OCI-LY7 (cell line): ENCODE measurements around the gene GALNT10. TPM values are rescaled to one million over a fixed set of nuclear protein-coding genes. Genes with fewer than 3 reads are reported as not detected.

Source experiments
- BruUV-seq: library from RNA; stranded (reverse); fragments of 400-500 nt; replicated peaks from 2 replicates; lab custom pipeline; 2021; lab: Mats Ljungman, UMichigan
- CTCF ChIA-PET: fragments of 300-600 bp; sonication (Branson Sonifier 250); formaldehyde crosslinking; loops from one replicate; lab custom pipeline; 2022; ENCODE audit warnings: antibody characterized with exemption; ENCODE audit not compliant: unreplicated experiment; lab: Charles Lee
- POLR2A ChIA-PET: fragments of 300-600 bp; sonication (Branson Sonifier 250); formaldehyde crosslinking; loops from one replicate; lab custom pipeline; 2022; ENCODE audit warnings: antibody characterized with exemption; lab: Charles Lee
- DNase-seq: peaks from one replicate; pipeline ENCODE4 v3.0.0-alpha.2; 2015; ENCODE audit warnings: low spot score
- H2AFZ ChIP-seq: fragments of 200-600 bp; sonication (generic), shearing (Covaris generic); 2 replicates; pipeline ENCODE4 v1.6.1; 2014; ENCODE audit warnings: mild to moderate bottlenecking, antibody characterized with exemption, low read length, moderate library complexity
- H3K27ac ChIP-seq: fragments of 200-600 bp; sonication (generic); 2 replicates; pipeline ENCODE4 v1.5.1; 2014; ENCODE audit warnings: mixed run types, low read depth, mild to moderate bottlenecking, moderate library complexity, low read length, inconsistent platforms; ENCODE audit not compliant: poor library complexity, severe bottlenecking
- H3K36me3 ChIP-seq: fragments of 200-600 bp; sonication (generic); 2 replicates; pipeline ENCODE4 v1.6.1; 2014; ENCODE audit warnings: mild to moderate bottlenecking, antibody characterized with exemption, low read length, moderate library complexity, mixed read lengths; ENCODE audit not compliant: insufficient read depth
- H3K4me1 ChIP-seq: fragments of 200-600 bp; sonication (generic); 2 replicates; pipeline ENCODE4 v1.5.1; 2014; ENCODE audit warnings: mild to moderate bottlenecking, low read length; ENCODE audit not compliant: insufficient read depth, poor library complexity, severe bottlenecking
- H3K4me2 ChIP-seq: fragments of 200-600 bp; sonication (generic); 2 replicates; pipeline ENCODE4 v1.6.1; 2014; ENCODE audit warnings: mild to moderate bottlenecking, low read length
- H3K4me3 ChIP-seq: fragments of 200-600 bp; sonication (generic); 2 replicates; pipeline ENCODE4 v1.5.1; 2014; ENCODE audit warnings: mild to moderate bottlenecking, low read depth, low read length; ENCODE audit not compliant: poor library complexity, severe bottlenecking
- H3K79me2 ChIP-seq: fragments of 200-600 bp; sonication (generic); 2 replicates; pipeline ENCODE4 v1.6.1; 2016; ENCODE audit warnings: low read depth, mild to moderate bottlenecking, low read length, moderate library complexity, mixed read lengths; ENCODE audit not compliant: insufficient read depth
- H3K9me2 ChIP-seq: fragments of 200-600 bp; sonication (generic); 2 replicates; pipeline ENCODE4 v1.6.1; 2016; ENCODE audit warnings: mild to moderate bottlenecking, low read length, mixed read lengths; ENCODE audit not compliant: insufficient read depth
- H3K9me3 ChIP-seq: fragments of 200-600 bp; sonication (generic); 2 replicates; pipeline ENCODE4 v1.6.1; 2014; ENCODE audit warnings: mild to moderate bottlenecking, mixed run types, low read length, mixed read lengths
- H4K20me1 ChIP-seq: fragments of 200-600 bp; sonication (generic); 2 replicates; pipeline ENCODE4 v1.6.1; 2014; ENCODE audit warnings: mild to moderate bottlenecking, antibody characterized with exemption, low read length, moderate library complexity, mixed read lengths; ENCODE audit not compliant: insufficient read depth
- CTCF ChIP-seq: fragments of 200-600 bp; sonication (generic); conservative IDR thresholded peaks from 2 replicates; pipeline ENCODE4 v1.5.1; 2014; ENCODE audit warnings: mild to moderate bottlenecking, antibody characterized with exemption, low read length, moderate library complexity, mixed read lengths
- EZH2phosphoT487 ChIP-seq: fragments of 200-600 bp; sonication (generic); IDR thresholded peaks from 2 replicates; pipeline ENCODE4 v1.6.1; 2018; ENCODE audit warnings: low read depth, borderline replicate concordance, mild to moderate bottlenecking, mixed run types, antibody characterized with exemption, low read length, moderate library complexity, mixed read lengths
- intact Hi-C: fragments of 100-400 bp; cut with micrococcal nuclease; formaldehyde crosslinking; loops from one replicate; pipeline ENCODE4 v1.10.0; 2022; ENCODE audit not compliant: unreplicated experiment
- total RNA-seq, 2 experiments: library from RNA; depleted of rRNA in 1 of 2; stranded (reverse); fragments of >200 nt in 1 of 2; shearing (Covaris generic) in 1 of 2; gene quantifications; 2 replicates each; pipeline ENCODE4 v1.2.3, GENCODE V29; 2014 to 2022

The GALNT10 gene
- total RNA-seq, 2 experiments from 2014 or later = 7.3 to 20.6 TPM

- CTCF ChIA-PET = no interaction called here
- TF ChIP-seq CTCF = no peak
- TF ChIP-seq EZH2phosphoT487 = no peak
- Histone ChIP-seq H3K27ac (no peak overlapping the region), H3K4me3 (no peak overlapping the region), H3K4me1 (no peaks in the 10 kb centered on the region), H3K4me2 (no peak overlapping the region), H3K9me2 (no peaks in the 10 kb centered on the region; the same call in 1 of the 2 replicates), H3K79me2 (no peaks in the 10 kb centered on the region), H4K20me1 (no peaks in the 10 kb centered on the region), H2AFZ (no peak overlapping the region), H3K36me3 (peaks cover 4% of the 10 kb centered on the region), H3K9me3 (no peaks in the 10 kb centered on the region)
- DNase-seq = no peak
- intact Hi-C loops = no loop called here
- POLR2A ChIA-PET = interaction anchor here (0.6 to 1.1 kb wide), 4 partner anchors 19 to 294 kb away, joined by 3 read pairs; no protein-coding TSS in a partner anchor
- BruUV-seq = no TSS peak
Observed at GRCh38 chr5:154303133-154303532, 112.6 kb downstream of the GALNT10 start.

GRCh38 chr5:154308443-154309370, 118.2 kb downstream of the GALNT10 start:
- no peaks in the 10 kb centered on the region for H3K4me1 ChIP-seq
- no TSS peak for BruUV-seq
- no peaks in the 10 kb centered on the region; the same call in 1 of the 2 replicates for H3K9me2 ChIP-seq
- intact Hi-C loops = no loop called here
- no peaks in the 10 kb centered on the region for H3K36me3 ChIP-seq
- no peaks in the 10 kb centered on the region for H4K20me1 ChIP-seq
- no peak overlapping the region for H3K4me2 ChIP-seq
- no peak overlapping the region for H3K27ac ChIP-seq
- no peak for DNase-seq
- no peak for TF ChIP-seq EZH2phosphoT487
- TF ChIP-seq CTCF = no peak
- POLR2A ChIA-PET = no interaction called here
- H3K79me2 ChIP-seq = no peaks in the 10 kb centered on the region
- H3K9me3 ChIP-seq = no peaks in the 10 kb centered on the region
- CTCF ChIA-PET = no interaction called here
- H3K4me3 ChIP-seq = no peak overlapping the region
- H2AFZ ChIP-seq = no peak overlapping the region

GRCh38 chr5:154309371-154309745, 118.8 kb downstream of the GALNT10 start:
- TF ChIP-seq EZH2phosphoT487 (no peak), CTCF (no peak)
- Histone ChIP-seq H4K20me1 (no peaks in the 10 kb centered on the region), H3K79me2 (no peaks in the 10 kb centered on the region), H3K4me3 (no peak overlapping the region), H3K36me3 (no peaks in the 10 kb centered on the region), H3K4me2 (no peak overlapping the region), H3K27ac (no peak overlapping the region), H3K4me1 (no peaks in the 10 kb centered on the region), H3K9me3 (no peaks in the 10 kb centered on the region), H3K9me2 (no peaks in the 10 kb centered on the region; the same call in 1 of the 2 replicates), H2AFZ (no peak overlapping the region)
- DNase-seq = no peak
- intact Hi-C loops = no loop called here
- ChIA-PET POLR2A (no interaction called here), CTCF (no interaction called here)
- BruUV-seq = no TSS peak
